Measurements from ENCODE around the gene FMNL2. TPM values are rescaled to one million over a fixed set of nuclear protein-coding genes. Genes with fewer than 3 reads are reported as not detected.

The FMNL2 gene
- total and polyA plus RNA-seq, 2 of the 4 experiments (the other 2 are of a cell fraction): 10.9 to 11.4 TPM

GRCh38 chr2:152655880-152656279, 320.9 kb downstream of the FMNL2 start:
- in situ Hi-C loops (cut with MboI; ENCODE audit: low sequenced_read_pairs) (loop anchor here (25.0 kb wide), 1 partner anchor 1194 kb away; no protein-coding TSS in a partner anchor), dilution Hi-C loops (cut with HindIII; ENCODE audit: low sequenced_read_pairs, unreplicated experiment) (no loop called here), intact Hi-C loops (cut with micrococcal nuclease) (loop anchor here (2.0 kb wide), 1 partner anchor 17 kb away; no protein-coding TSS in a partner anchor)
- Histone ChIP-seq H4K20me1 (ENCODE audit: insufficient read depth, low read length) (no peaks in the 10 kb centered on the region), H3K23ac (ENCODE audit: low read depth, low read length) (no peak overlapping the region), H3K9me1 (ENCODE audit: insufficient read depth, low read length) (no peaks in the 10 kb centered on the region; the same call in 1 of the 2 replicates), H2AFZ (replicated peaks; ENCODE audit: low read length, poor library complexity) (no peak overlapping the region), H3K18ac (ENCODE audit: low read depth, low read length) (no peak overlapping the region), H2BK20ac (ENCODE audit: low read depth, low read length) (no peak overlapping the region), H4K8ac (ENCODE audit: low read depth in 2 of 2, low read length in 2 of 2) (no peak overlapping the region), H2BK5ac (ENCODE audit: low read depth, low read length, poor library complexity, severe bottlenecking) (no peak overlapping the region), H2BK120ac (ENCODE audit: low read depth, low read length) (no peak overlapping the region), H3K4me2 (ENCODE audit: low read depth, low read length) (no peak overlapping the region), H3K4ac (ENCODE audit: low read depth, low read length) (no peak overlapping the region), H4K91ac (ENCODE audit: insufficient read depth, low read depth, low read length) (no peak overlapping the region), H3K36me3 (ENCODE audit: control insufficient read depth, insufficient read depth, low read length) (peaks cover 19% of the 10 kb centered on the region), H3K56ac (ENCODE audit: extremely low read depth, insufficient read depth, low read length) (no peak overlapping the region), H3K27me3 (ENCODE audit: control insufficient read depth, insufficient read depth, low read length) (no peaks in the 10 kb centered on the region), H3K79me1 (ENCODE audit: low read depth in 1 of 2, low read length in 2 of 2) (no peaks in the 10 kb centered on the region), H2AK5ac (ENCODE audit: low read depth, low read length) (no peak overlapping the region), H3K4me1 (ENCODE audit: control insufficient read depth, insufficient read depth, low read length) (no peaks in the 10 kb centered on the region), H4K5ac (ENCODE audit: low read depth, low read length) (no peak overlapping the region), H3K14ac (replicated peaks; ENCODE audit: low read depth, low read length) (no peak overlapping the region), H3K4me3 (ENCODE audit: insufficient read depth, low read depth, low read length) (no peak overlapping the region), H3K9me3 (ENCODE audit: control insufficient read depth, insufficient read depth, low read length) (no peaks in the 10 kb centered on the region), H3K9ac (ENCODE audit: low read depth, low read length) (no peak overlapping the region), H3K27ac (ENCODE audit: insufficient read depth, low read length) (no peak overlapping the region), H2AK9ac (replicated peaks; ENCODE audit: low read depth, low read length, poor library complexity) (no peak overlapping the region), H2BK15ac (ENCODE audit: low read depth, low read length) (no peak overlapping the region)
- ATAC-seq (ENCODE audit: low read depth) (no peak), DNase-seq (no peak)
- BruUV-seq (replicated peaks): TSS peak; percentile 85
- ChIA-PET POLR2A (ENCODE audit: unreplicated experiment) (no interaction called here), CTCF (interaction anchor here (0.7 kb wide), 1 partner anchor 9 kb away, joined by 3 read pairs; no protein-coding TSS in a partner anchor)
- WGBS, 2 experiments (ENCODE audit: extremely low coverage in 2 of 2, insufficient read length in 1 of 2): no CpG with 5 or more reads among the region's 1 CpG
- TF ChIP-seq RCOR1 (IDR thresholded peaks at IDR 0.05; ENCODE audit: insufficient replicate concordance, low read length) (no peak), POLR2A (IDR thresholded peaks at IDR 0.05; ENCODE audit: low read depth, low read length) (no peak)

All from IMR-90 (cell line).